GM23248 (cell line): ENCODE data around the gene DCTN1. TPM values are rescaled to one million over a fixed set of nuclear protein-coding genes. Genes with fewer than 3 reads are reported as not detected.

ENCODE experiments used
- DNase-seq: peaks from one replicate; pipeline ENCODE4 v3.0.0-alpha.2; 2015
- H2AFZ ChIP-seq: fragments of 200-600 bp; sonication (generic); 2 replicates; pipeline ENCODE4 v1.6.1; 2016; ENCODE audit warnings: antibody characterized with exemption
- H3F3A ChIP-seq: fragments of 200-600 bp; sonication (generic); 2 replicates; pipeline ENCODE4 v1.6.1; 2016; ENCODE audit warnings: mild to moderate bottlenecking, antibody characterized with exemption, mixed run types; ENCODE audit not compliant: insufficient read depth
- H3K27ac ChIP-seq: fragments of 200-600 bp; sonication (generic); 2 replicates; pipeline ENCODE4 v1.5.1; 2016; ENCODE audit warnings: mild to moderate bottlenecking
- H3K27me3 ChIP-seq: fragments of 200-600 bp; sonication (generic); replicated peaks from 2 replicates; pipeline ENCODE4 v1.6.1; 2016; ENCODE audit warnings: mild to moderate bottlenecking; ENCODE audit not compliant: insufficient read depth
- H3K36me3 ChIP-seq: fragments of 200-600 bp; sonication (generic); 2 replicates; pipeline ENCODE4 v1.6.1; 2016; ENCODE audit warnings: low read depth, mild to moderate bottlenecking
- H3K4me1 ChIP-seq: fragments of 200-600 bp; sonication (generic); 2 replicates; pipeline ENCODE4 v1.6.1; 2016; ENCODE audit warnings: mild to moderate bottlenecking; ENCODE audit not compliant: insufficient read depth
- H3K4me2 ChIP-seq: fragments of 200-600 bp; sonication (generic); one replicate; pipeline ENCODE4 v1.6.1; 2016; ENCODE audit warnings: mild to moderate bottlenecking; ENCODE audit not compliant: unreplicated experiment
- H3K4me3 ChIP-seq: fragments of 200-600 bp; sonication (generic); 2 replicates; pipeline ENCODE4 v1.5.1; 2016; ENCODE audit warnings: mild to moderate bottlenecking
- H3K79me2 ChIP-seq: fragments of 200-600 bp; sonication (generic); 2 replicates; pipeline ENCODE4 v1.6.1; 2016; ENCODE audit warnings: mild to moderate bottlenecking; ENCODE audit not compliant: insufficient read depth
- H3K9ac ChIP-seq: fragments of 200-600 bp; sonication (generic); 2 replicates; pipeline ENCODE4 v1.6.1; 2016; ENCODE audit warnings: mild to moderate bottlenecking
- H3K9me2 ChIP-seq: fragments of 200-600 bp; sonication (generic); 2 replicates; pipeline ENCODE4 v1.6.1; 2016; ENCODE audit warnings: mixed run types, mild to moderate bottlenecking, moderate library complexity; ENCODE audit not compliant: insufficient read depth
- H3K9me3 ChIP-seq: fragments of 200-600 bp; sonication (generic); one replicate; pipeline ENCODE4 v1.6.1; 2017; ENCODE audit warnings: low read depth
- H4K20me1 ChIP-seq: fragments of 200-600 bp; sonication (generic); 2 replicates; pipeline ENCODE4 v1.6.0; 2016; ENCODE audit not compliant: insufficient read depth
- EZH2 ChIP-seq: fragments of 200-600 bp; sonication (generic); IDR thresholded peaks from 2 replicates; pipeline ENCODE4 v1.6.1; 2018; ENCODE audit warnings: antibody characterized with exemption, mild to moderate bottlenecking; ENCODE audit not compliant: insufficient read depth, poor library complexity, severe bottlenecking
- EZH2phosphoT487 ChIP-seq: fragments of 200-600 bp; sonication (generic); IDR thresholded peaks from 2 replicates; pipeline ENCODE4 v1.6.1; 2018; ENCODE audit warnings: antibody characterized with exemption, moderate library complexity, mild to moderate bottlenecking, low read depth; ENCODE audit not compliant: insufficient read depth
- WGBS, 2 experiments: methylation state at CpG; one replicate each; pipeline ENCODE4 v1.1.6; 2015 to 2017; ENCODE audit warnings: low lambda C conversion rate in 2 of 2, low coverage in 1 of 2; ENCODE audit errors: missing lambda C conversion rate in 2 of 2; 5-methylcytosine and 5-hydroxymethylcytosine counted together
- in situ Hi-C: fragments of 300-500 bp; cut with MboI; formaldehyde crosslinking; loops from 2 replicates; pipeline ENCODE4 v1.15.0; 2020
- polyA plus RNA-seq: library from polyadenylated mRNA; unstranded; fragments of >200 nt; fragmentation: Nextera tagmentation; extraction: Ambion mirVana; gene quantifications from 2 replicates; pipeline ENCODE4 v1.2.1, GENCODE V29; 2016
- total RNA-seq: library from RNA; depleted of rRNA; stranded (reverse); fragments of >200 nt; shearing (Covaris generic); gene quantifications from 2 replicates; pipeline ENCODE4 v1.2.3, GENCODE V29; 2014

The DCTN1 gene
- total and polyA plus RNA-seq, 2 experiments from 2014 or later, result 169 to 176 TPM

- Histone ChIP-seq H3K4me1 (peaks cover 54% of the 10 kb centered on the region), H3K79me2 (peaks cover 94% of the 10 kb centered on the region), H3K27me3 (no peaks in the 10 kb centered on the region), H3K9ac (no peak overlapping the region), H3K4me3 (no peak overlapping the region), H4K20me1 (no peaks in the 10 kb centered on the region), H3K36me3 (peaks cover 8% of the 10 kb centered on the region; the same call in 1 of the 2 replicates), H3F3A (peaks cover 31% of the 10 kb centered on the region), H3K9me2 (no peaks in the 10 kb centered on the region), H3K27ac (peak overlapping the region; percentile 61; the same call in 1 of the 2 replicates), H3K4me2 (no peak overlapping the region), H2AFZ (no peak overlapping the region), H3K9me3 (no peaks in the 10 kb centered on the region)
- DNase-seq, result no peak
- TF ChIP-seq EZH2phosphoT487 (no peak), EZH2 (no peak)
- in situ Hi-C loops, result no loop called here
- WGBS, 2 experiments, result 94 to 95% methylated on average over 3 of the region's 3 CpGs
Measured at GRCh38 chr2:74381751-74382150, 1.6 kb upstream of the DCTN1 start.

- no peak overlapping the region for H3K4me3 ChIP-seq
- no peaks in the 10 kb centered on the region for H3K27me3 ChIP-seq
- peaks cover 96% of the 10 kb centered on the region for H3K79me2 ChIP-seq
- no peaks in the 10 kb centered on the region for H3K9me3 ChIP-seq
- no peak for DNase-seq
- WGBS, 2 experiments, result 94% methylated on average over 10 of the region's 10 CpGs
- H3K4me2 ChIP-seq, result no peak overlapping the region
- H3K36me3 ChIP-seq, result peaks cover 8% of the 10 kb centered on the region; the same call in 1 of the 2 replicates
- no peak overlapping the region for H3K9ac ChIP-seq
- in situ Hi-C loops, result no loop called here
- H3F3A ChIP-seq, result peaks cover 11% of the 10 kb centered on the region; the same call in 1 of the 2 replicates
- no peak for TF ChIP-seq EZH2phosphoT487
- H3K9me2 ChIP-seq, result no peaks in the 10 kb centered on the region
- H3K27ac ChIP-seq, result no peak overlapping the region
- H3K4me1 ChIP-seq, result peaks cover 30% of the 10 kb centered on the region
- H2AFZ ChIP-seq, result no peak overlapping the region
- H4K20me1 ChIP-seq, result no peaks in the 10 kb centered on the region
Measured at GRCh38 chr2:74378007-74378406, 2.1 kb downstream of the DCTN1 start.

- no peak overlapping the region for H2AFZ ChIP-seq
- H3F3A ChIP-seq, result 0 out of 2 replicates have a peak, but pooled peaks cover 4% of the 10 kb centered on the region
- DNase-seq, result no peak
- no peak overlapping the region for H3K27ac ChIP-seq
- peaks cover 81% of the 10 kb centered on the region for H3K79me2 ChIP-seq
- no peak overlapping the region for H3K9ac ChIP-seq
- H3K4me1 ChIP-seq, result peaks cover 23% of the 10 kb centered on the region
- WGBS, 2 experiments, result 83 to 95% methylated on average over 2 of the region's 2 CpGs
- H3K4me2 ChIP-seq, result no peak overlapping the region
- TF ChIP-seq EZH2 (no peak), EZH2phosphoT487 (no peak)
- in situ Hi-C loops, result no loop called here
- H3K36me3 ChIP-seq, result peaks cover 8% of the 10 kb centered on the region; the same call in 1 of the 2 replicates
- H3K9me3 ChIP-seq, result no peaks in the 10 kb centered on the region
- H4K20me1 ChIP-seq, result no peaks in the 10 kb centered on the region
- H3K9me2 ChIP-seq, result no peaks in the 10 kb centered on the region
- H3K4me3 ChIP-seq, result no peak overlapping the region
- no peaks in the 10 kb centered on the region for H3K27me3 ChIP-seq
Measured at GRCh38 chr2:74375838-74376237, 4.3 kb downstream of the DCTN1 start.

GRCh38 chr2:74374509-74375205, 5.5 kb downstream of the DCTN1 start:
- Histone ChIP-seq H3K9me3 (no peaks in the 10 kb centered on the region), H3K9me2 (no peaks in the 10 kb centered on the region), H3F3A (no peaks in the 10 kb centered on the region), H4K20me1 (no peaks in the 10 kb centered on the region), H3K4me1 (peaks cover 14% of the 10 kb centered on the region), H3K36me3 (peaks cover 17% of the 10 kb centered on the region; the same call in 1 of the 2 replicates), H2AFZ (no peak overlapping the region), H3K27ac (no peak overlapping the region), H3K4me3 (no peak overlapping the region), H3K9ac (no peak overlapping the region), H3K79me2 (peaks cover 70% of the 10 kb centered on the region), H3K27me3 (no peaks in the 10 kb centered on the region), H3K4me2 (no peak overlapping the region)
- DNase-seq, result peak; percentile 50
- TF ChIP-seq EZH2 (no peak), EZH2phosphoT487 (no peak)
- WGBS, 2 experiments, result 70 to 73% methylated on average over 19 of the region's 19 CpGs
- in situ Hi-C loops, result no loop called here

- Histone ChIP-seq H3K27me3 (no peaks in the 10 kb centered on the region), H4K20me1 (no peaks in the 10 kb centered on the region), H3K27ac (no peak overlapping the region), H3K79me2 (peaks cover 63% of the 10 kb centered on the region), H2AFZ (no peak overlapping the region), H3K4me3 (no peak overlapping the region), H3K9me3 (no peaks in the 10 kb centered on the region), H3F3A (no peaks in the 10 kb centered on the region), H3K4me2 (no peak overlapping the region), H3K36me3 (peaks cover 17% of the 10 kb centered on the region; the same call in 1 of the 2 replicates), H3K9me2 (no peaks in the 10 kb centered on the region), H3K4me1 (peaks cover 7% of the 10 kb centered on the region), H3K9ac (no peak overlapping the region)
- WGBS, 2 experiments, result 86 to 88% methylated on average over 8 of the region's 8 CpGs
- no peak for DNase-seq
- in situ Hi-C loops, result no loop called here
- TF ChIP-seq EZH2 (no peak), EZH2phosphoT487 (no peak)
Measured at GRCh38 chr2:74373985-74374384, 6.1 kb downstream of the DCTN1 start.
